NCI-H2107 treated with DMSO at 0.1 percent for 48 hours (cell line): ENCODE measurements around the gene APOL4.
A peak's percentile ranks its signal among the peaks of the same experiment; 100 is the strongest.
"Not testable (repeated sequence)": the region's sequence is repeated elsewhere in the genome, so short reads cannot be mapped to it uniquely, and the experiment has no call there.

ENCODE experiments used
- DNase-seq: peaks from one replicate; lab custom pipeline; 2025; ENCODE audit not compliant: unreplicated experiment; lab: John Stamatoyannopoulos, UW

The APOL4 gene

GRCh38 chr22:36208914-36209313 is 7.3 kb upstream of the APOL4 start:
- no peak for DNase-seq

- DNase-seq = no peak
These were observed 6.7 kb upstream of the APOL4 start for GRCh38 chr22:36208162-36208765.

GRCh38 chr22:36206255-36206654 is 4.6 kb upstream of the APOL4 start:
- DNase-seq = no peak

- DNase-seq = not testable (repeated sequence)
These were observed 4.0 kb upstream of the APOL4 start for GRCh38 chr22:36205573-36205972.

- no peak for DNase-seq
These were observed 3.0 kb upstream of the APOL4 start for GRCh38 chr22:36204632-36205015.

- DNase-seq = no peak
These were observed 2.5 kb upstream of the APOL4 start for GRCh38 chr22:36204001-36204631.

GRCh38 chr22:36203441-36203840 is 1.8 kb upstream of the APOL4 start:
- not testable (repeated sequence) for DNase-seq

- peak; percentile 29 for DNase-seq
These were observed 1.3 kb upstream of the APOL4 start for GRCh38 chr22:36202906-36203305.

GRCh38 chr22:36201025-36201424 is 584 bp downstream of the APOL4 start:
- not testable (repeated sequence) for DNase-seq

GRCh38 chr22:36199001-36199551 is 2.5 kb downstream of the APOL4 start:
- DNase-seq = no peak

GRCh38 chr22:36198536-36198935 is 3.1 kb downstream of the APOL4 start:
- DNase-seq = no peak

- DNase-seq = no peak
These were observed 4.0 kb downstream of the APOL4 start for GRCh38 chr22:36197514-36198146.

GRCh38 chr22:36197065-36197440 is 4.6 kb downstream of the APOL4 start:
- no peak for DNase-seq

- DNase-seq = no peak
These were observed 5.2 kb downstream of the APOL4 start for GRCh38 chr22:36196254-36197064.

- no peak for DNase-seq
These were observed 6.6 kb downstream of the APOL4 start for GRCh38 chr22:36194971-36195370.

GRCh38 chr22:36194385-36194784 is 7.2 kb downstream of the APOL4 start:
- DNase-seq = no peak

- DNase-seq = no peak
These were observed 8.0 kb downstream of the APOL4 start for GRCh38 chr22:36193577-36193976.

- DNase-seq = no peak
These were observed 8.4 kb downstream of the APOL4 start for GRCh38 chr22:36193171-36193570.

GRCh38 chr22:36192542-36192941 is 9.1 kb downstream of the APOL4 start:
- no peak for DNase-seq

- no peak for DNase-seq
These were observed 10.3 kb downstream of the APOL4 start for GRCh38 chr22:36191106-36191836.

GRCh38 chr22:36187862-36188261 is 13.7 kb downstream of the APOL4 start:
- DNase-seq = not testable (repeated sequence)
